ENCODE results near the gene RBMS3.
A peak's percentile ranks its signal among the peaks of the same experiment; 100 is the strongest.

RBMS3 gene

DNA sequence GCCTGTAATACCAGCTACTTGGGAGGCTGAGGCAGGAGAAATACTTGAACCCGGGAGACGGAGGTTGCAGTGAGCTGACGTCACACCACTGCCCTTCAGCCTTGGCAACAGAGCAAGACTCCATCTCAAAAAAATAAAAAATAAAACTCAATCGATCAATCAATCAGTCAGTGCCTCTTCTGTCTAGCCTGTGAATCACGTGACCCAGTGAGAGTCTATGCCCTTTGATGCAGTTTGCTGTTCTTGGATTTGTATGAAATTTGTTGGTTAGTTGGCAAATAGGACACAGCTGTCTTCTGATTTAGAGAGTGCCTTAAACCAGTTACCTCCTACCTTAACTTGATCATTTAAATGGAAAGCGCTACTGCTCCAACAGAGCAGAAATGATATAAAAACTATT, 3.6 kb upstream of the RBMS3 start:
- no peak for DNase-seq (ENCODE audit: low spot score)

DNA sequence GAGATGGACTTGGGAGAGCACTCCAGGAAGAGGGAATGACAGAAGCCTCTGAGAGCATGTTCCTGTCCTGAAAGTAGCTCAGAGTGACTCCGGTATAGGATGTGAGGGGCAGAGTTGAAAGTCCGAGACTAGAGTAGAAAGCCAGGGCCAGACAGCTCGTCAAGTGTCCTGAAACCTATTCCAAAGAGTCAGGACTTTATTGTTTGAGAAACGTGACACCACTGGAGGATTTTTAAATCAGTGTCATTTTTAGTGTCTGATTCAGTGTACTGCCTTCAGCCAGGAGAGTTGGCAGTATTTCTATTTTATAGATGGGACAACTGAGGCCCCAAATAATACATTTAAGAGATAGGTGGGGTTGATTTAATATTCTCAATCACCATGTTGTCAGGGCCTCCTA, 1.6 kb upstream of the RBMS3 start:
- DNase-seq (ENCODE audit: low spot score), result no peak

DNA sequence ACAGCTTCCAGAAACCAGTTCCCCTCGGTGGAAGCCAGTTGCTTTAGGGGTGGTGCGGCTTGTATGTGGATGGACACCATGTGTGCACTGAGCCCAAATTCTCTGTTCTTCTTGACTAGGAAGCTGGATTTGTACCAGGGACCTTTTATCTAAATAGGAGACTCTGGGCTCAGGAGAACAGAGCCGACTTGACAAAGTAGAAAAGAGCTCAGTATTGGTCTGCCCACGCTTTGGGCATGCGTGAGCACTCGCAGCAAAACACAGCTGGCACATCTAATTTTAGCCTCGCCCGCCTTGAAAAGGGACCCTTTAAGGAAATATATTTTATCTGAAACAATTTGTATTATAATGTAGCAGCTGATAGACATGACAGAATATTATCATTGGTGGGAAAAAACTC, 1.1 kb upstream of the RBMS3 start:
- peak; percentile 59 for DNase-seq (ENCODE audit: low spot score)

DNA sequence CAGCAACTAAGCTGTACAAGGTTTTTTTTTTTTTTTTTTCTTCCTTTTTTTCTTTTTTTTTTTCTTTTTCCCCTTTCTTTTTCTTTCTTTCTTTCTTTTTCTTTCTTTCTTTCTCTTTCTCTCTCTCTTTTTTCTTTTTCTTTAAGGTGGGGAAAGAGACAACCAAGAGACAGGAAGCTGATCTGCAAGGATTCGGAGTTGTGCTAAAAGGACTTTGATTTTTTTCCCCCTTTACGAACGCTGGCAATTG, 148 bp downstream of the RBMS3 start:
- DNase-seq (ENCODE audit: low spot score), result no peak

DNA sequence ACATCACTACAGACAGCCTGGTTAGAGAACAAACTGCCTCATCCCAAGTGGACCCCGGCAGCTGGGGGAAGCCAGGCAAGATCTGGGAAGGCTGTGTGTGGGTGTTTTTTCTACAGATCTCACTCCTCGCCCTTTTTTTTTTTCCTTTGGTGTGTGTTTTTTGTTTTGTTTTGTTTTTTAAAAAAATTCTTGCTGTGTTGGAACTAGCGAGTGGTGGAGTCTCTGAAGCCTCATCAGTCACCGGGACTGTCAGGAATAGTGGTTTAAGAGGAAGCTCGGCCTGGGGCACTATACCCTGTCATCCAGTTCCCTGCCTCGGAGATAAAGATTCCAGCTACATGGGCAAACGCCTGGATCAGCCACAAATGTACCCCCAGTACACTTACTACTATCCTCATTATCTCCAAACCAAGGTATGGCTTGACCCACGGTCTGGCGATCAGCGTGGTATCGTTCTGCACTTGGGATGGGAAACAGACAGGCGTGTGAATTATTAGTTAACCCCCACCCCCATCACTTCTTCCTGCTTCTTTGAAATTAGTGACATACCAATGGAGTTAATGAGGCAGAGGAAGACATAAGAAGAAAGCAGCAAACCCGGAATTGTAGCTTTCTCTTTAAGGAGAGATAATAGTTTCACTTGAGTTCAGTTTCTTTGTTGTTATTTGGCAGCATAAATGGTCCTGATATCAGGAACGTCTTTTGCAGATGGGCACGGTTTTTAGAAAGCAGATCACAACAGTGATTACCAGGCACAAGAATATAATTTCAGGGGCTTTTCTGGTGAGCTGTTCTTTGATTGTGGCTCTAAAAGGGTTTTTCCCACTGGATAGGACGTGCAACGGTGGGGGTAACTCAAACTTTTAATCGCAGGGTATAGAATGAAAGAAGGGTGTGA, 722 bp downstream of the RBMS3 start:
- DNase-seq (ENCODE audit: low spot score), result no peak

DNA sequence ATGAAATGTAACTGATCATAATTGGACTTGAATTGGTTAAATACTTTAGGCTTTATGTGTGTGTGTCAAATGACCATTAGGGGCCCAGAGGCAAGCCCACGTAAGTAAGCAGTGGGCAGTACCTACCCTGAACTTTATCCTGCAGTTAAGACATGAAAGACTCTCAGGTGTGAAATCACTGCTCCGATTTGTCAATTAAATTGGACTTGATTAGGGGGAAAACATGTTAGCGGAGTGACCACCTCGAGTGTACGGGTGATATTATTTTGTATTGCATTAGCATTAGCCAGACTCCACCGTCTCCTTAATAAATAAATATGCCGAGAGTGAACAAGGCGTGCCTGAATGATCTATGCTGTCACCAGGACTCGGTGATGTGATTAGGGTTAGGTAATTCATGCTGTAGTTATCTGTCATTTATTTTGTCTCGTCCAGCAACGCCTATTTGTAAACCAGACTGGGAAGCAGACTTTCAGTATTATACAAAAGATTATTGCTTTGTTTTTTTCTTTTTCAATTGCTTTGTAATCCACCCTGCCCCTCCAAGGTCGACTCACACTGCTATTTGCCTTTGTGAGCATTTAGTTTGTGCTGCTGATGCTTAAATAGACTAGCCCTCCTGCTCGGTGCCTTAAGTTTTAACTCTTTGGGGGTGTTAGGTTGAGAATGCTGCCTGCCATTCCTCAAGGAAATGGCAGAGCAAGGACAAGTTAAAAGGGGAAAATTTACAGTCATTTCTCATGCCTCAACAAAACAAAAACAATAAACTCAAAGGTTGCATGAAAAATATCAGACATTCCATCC, 1.8 kb downstream of the RBMS3 start:
- no peak for DNase-seq (ENCODE audit: low spot score)

DNA sequence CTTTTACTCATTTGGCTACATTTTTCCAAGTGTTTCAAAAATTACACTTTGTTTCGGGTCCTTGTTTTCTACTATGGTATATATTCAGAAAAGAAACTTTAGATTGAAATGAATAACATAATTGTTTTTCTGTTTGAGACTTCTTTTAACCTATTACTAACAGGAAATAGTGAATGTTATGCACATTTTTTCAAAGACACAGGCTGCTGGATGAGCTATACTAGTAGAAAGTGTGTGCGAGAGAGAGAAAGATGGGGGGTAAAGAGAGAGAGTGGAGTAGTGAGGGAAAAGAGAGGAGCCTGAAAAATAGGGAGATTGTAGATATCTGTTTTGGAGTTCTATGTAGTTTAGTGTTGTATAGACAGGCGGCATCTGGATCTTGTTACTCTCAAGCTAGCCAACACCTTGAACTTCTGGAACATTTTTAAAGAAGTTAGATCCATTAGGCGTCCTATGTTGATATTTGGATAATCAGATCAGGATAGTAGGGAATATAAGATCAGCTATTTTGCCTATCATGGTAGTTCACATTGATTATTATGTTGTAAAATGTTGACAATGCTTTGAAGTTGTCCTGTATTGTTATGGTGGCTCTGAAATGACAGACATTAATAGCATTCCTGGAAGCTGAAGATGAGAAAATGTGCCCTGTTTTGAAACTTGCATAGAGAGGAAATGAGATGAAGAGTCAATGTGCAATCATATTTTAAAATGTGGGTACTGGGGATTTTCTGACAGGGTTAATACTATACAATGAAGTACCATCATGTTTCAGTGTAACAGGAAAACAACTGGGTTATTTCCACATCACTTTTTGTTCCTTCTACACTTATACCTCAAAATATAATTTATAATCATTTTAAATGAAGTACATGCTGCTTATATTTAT, 2.6 kb downstream of the RBMS3 start:
- no peak for DNase-seq (ENCODE audit: low spot score)

DNA sequence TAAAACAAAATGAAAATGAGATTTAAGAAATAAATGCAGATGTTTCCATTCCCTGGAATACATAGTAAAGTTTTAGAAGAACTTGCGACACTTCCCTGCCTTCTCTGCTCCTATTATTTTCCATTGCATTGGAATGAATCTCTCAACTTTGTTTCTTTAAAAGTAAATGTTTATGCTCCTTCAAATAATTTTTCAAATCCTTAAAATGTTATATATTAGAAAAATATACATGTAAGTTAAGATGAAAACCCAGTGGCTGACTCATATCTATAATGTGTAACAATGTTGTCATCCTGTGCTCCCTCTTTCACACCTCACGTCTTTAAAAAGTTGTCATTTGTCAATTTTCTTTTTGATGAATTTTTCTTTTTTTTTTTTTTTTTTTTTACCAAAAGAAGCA, 3.6 kb downstream of the RBMS3 start:
- no peak for DNase-seq (ENCODE audit: low spot score)

DNA sequence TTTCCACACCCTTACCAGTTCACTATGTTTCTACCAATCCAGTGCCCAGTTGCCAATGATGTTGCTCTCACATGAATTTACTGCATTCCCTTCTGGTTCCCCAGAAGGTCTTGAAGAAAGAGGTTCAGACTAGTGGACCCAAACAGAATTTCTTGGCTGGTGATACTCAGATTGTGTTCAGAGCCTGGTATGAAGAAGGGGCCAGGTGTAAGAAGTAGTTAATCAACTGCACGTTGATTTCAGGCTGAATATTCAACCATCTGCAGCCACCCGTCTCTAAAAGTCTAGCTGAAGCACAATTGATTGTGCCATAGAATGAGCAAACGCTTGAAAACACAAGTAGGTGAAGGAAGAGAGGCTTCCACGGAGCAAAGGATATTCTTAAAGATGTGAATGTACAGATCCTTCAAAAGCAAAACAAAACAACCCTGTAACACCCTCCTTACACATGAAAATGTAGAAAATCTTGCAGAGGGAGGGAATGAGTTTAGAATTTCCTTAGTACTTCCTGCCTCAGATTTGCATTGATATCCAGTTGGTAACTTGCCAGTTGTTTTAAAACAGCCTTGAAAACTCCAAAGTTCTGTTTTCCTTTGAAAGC, 4.7 kb downstream of the RBMS3 start:
- no peak for DNase-seq (ENCODE audit: low spot score)

DNA sequence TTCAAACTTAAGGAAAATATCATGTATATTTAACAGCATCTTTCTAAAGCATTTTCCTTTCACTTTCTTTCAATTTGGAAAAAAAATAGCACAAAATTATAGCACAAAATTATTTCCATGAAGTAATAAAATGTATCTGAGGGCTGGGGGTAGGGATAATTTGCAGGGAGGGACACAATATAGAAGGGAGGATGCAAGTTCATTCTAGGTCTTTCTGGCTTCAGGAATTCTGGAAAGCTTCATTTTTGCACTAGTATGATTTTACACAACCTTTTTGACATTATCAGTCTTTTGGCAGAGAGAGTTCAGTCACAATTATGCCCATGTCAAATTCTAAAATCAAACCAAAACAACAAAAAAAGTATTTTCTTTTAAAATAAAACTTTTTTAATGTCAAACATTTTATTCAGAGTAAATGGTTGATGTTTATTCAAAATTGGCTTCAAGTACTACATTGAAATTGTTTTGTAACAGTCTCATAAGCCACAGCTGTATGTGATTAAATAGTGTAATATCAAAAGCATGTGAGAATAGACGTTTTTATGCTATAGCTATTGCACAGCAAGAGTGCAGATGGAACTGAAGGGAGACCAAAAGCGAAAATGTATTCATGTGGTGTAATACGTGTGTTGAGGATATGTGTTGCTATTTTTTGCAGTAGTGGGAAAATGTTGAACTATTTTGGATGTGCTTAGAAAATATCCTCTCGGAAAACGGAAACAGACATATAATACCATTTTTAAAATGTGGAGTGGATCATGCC, 5.8 kb downstream of the RBMS3 start:
- DNase-seq (ENCODE audit: low spot score), result no peak

DNA sequence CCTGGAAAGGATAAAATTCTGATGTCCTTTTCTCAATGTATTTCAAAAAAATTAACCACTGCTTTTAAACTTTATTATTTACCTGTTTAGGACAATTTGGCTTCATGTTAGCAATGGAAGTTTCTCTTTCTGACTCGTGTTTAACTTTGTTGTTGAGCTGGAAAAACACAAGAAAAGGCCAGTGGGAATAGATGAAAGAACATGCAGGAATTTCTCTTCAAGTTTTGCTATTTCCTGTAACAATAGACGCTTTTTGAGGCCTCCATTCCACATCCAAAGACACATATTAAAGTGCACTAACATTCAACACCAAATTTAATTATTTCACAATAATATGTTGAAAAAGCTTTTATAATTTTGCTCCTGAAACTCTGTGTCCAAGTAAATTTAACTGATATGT, 9.7 kb downstream of the RBMS3 start:
- no peak for DNase-seq (ENCODE audit: low spot score)

DNA sequence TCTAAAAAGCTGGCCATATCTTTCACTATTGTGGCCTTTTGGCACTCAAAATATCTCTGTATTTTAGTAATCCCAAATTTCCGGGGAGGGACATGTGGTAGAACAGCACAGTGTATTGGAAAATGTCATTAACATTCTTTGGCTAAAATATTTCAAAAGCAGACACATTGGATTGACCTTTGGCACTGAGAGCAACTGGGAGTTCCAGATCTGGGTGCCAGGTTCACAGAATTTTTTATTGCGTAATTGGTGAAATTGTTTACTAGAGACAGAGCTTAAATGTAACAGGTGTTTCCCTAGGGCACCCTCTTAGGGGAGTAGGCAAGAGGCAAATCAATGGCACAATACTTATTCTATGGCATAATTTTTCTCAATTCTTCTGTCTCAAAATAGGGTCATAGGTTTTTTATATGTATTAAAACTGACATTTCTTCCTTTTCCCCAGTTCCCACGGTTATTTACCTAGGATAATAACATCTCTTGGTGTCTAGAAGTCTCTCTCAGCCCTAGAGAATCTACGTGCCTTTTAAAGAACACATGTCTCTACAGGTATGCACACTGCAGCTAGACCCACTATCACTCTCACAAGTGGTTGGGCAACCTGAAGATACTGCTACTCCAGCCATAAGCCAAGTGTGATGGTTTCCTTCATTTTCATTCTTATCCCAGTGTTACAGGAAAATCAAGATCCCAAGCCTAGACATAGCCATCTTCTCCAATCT, 10.6 kb downstream of the RBMS3 start:
- no peak for DNase-seq (ENCODE audit: low spot score)

DNA sequence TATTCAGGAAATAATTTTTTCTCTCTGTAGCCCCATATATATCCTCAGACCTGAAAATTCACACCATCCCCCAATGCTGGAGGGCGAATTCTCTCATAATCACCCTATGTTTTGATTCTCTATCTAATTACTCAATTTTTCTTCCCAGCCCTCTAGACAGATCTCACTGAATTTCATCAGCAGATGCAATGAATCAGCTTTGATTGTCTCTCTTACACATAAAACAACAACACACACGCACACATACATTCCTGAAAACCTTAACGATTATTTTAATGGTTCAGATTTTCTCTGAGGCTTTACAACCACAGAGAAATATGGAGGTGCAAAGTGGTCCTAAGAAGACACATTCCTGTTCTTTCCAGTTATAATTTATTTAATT, 11.1 kb downstream of the RBMS3 start:
- DNase-seq (ENCODE audit: low spot score), result no peak

DNA sequence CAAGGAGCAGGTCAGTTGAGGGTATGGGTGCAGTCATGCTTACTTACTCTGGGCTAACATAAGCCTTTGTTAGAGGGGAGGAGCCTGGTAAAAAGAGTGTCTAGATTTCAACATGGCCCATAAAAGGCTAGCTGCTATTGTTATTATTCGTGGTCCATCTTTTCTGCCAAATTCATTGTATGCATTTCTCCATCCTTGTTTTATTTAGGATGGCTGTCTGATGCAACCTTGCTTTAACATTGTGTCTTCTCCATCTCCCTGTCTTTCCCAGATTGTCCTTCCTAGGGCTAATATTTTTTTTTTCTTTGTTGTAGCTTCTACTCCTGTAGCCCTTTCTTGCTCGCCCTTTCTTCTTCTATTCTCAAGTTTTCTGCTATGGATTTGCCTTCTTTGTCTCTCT, 12.6 kb downstream of the RBMS3 start:
- DNase-seq (ENCODE audit: low spot score), result no peak

DNA sequence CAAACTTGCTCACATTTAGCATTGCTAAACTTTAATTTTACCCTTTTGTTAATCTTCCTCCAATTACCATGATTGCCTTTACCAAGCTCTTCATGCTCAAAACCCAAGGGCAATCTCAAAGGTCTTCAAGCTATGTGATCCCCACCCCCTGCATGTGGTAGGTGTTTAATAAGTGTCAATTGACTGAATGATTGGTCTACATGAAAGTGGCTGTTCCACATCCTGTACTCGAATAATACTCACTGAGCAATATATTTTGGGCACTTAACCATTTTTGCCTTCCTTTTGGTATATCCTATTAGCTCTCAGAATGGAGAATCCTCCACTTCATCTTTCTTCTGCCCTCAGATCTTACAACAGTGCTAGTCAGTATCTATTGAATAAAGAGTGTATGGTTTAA, 17.1 kb downstream of the RBMS3 start:
- DNase-seq (ENCODE audit: low spot score), result no peak

DNA sequence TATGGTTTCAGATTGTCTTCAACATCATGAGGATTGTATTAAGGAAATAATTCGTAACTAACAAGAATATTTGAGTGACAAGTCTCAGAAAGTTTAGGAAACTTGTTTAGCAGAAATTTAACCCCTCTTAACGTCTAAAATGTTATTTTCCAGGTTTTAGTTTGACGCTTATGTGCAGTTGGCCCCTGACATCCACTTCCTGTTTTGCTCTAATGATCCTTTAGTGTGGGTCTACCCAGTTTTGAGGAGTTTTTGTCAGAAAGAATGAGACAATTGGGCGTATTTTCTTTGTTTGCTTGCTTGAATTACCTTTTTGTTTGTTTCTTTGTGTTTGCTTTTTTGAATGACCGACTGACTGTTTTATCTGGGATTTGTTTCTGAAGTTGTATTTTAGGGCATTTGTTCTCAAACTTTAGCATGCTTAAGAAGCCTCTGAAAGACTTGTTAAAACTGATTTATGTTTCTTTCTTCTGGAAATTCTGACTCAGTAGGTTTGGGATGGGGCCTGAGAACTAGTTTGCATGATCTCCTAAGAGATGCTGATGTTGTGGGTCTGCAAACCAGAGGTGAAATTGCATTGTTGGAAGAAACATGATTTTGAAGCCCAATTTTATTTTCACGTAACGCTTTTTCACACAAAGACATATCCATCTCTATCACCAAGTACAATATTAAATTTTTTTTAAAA, 20.6 kb downstream of the RBMS3 start:
- DNase-seq (ENCODE audit: low spot score), result no peak

DNA sequence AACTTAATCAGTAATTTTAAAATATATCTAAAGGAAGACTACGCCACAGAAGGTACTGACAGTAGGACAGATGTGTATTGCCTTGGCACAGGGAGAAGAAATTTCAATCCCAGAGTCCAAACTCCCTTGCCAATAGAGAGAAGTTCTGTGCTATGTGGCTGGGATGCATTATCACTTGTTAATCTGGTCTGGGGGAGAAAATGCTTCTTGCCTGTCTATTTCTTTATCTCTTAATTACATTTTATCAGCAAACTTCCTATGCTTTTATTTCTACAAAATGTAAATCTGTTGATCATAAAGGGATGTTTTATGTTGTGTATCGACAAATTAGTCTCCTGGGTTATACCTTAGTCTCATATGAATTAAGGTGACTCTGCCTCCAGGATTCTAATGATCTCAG, 21.7 kb downstream of the RBMS3 start:
- DNase-seq (ENCODE audit: low spot score), result no peak

DNA sequence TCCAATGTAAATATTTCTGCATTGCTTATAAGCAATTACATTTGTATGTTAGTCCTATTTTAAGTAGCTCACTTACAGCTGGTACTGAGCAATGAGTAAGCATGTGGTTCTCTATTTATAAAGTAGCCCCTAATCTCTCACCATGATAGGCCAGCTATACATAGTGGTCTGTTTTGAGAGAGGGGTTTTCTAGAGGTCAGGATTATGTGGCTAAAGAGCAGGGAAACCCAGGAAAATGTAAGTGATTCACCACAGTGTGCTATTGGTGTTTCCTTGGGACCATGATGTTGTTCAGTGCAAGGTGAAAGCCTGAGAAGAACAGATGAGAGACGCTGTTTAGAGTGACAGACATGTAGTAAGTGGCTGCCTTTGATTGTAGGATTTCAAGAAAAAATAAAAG, 26.4 kb downstream of the RBMS3 start:
- no peak for DNase-seq (ENCODE audit: low spot score)

DNA sequence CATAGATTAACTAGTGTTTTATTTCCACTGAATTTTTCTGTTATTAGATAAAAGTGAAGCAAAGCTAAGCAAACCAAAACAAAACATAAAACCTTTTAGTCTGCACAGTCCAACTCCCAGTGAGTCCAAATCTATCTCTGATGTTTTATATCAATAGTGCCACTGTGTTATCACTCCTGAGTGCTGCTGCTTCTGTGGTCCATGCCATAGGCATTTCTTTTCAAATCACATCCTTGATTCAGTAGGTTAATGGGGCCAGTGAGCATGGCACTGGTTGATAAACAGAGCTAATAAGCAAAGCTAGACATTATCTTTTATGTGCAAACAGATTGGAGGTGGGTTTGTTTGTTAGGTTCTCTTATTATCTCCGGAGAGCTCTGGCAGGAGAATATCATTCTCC, 30.0 kb downstream of the RBMS3 start:
- no peak for DNase-seq (ENCODE audit: low spot score)

DNA sequence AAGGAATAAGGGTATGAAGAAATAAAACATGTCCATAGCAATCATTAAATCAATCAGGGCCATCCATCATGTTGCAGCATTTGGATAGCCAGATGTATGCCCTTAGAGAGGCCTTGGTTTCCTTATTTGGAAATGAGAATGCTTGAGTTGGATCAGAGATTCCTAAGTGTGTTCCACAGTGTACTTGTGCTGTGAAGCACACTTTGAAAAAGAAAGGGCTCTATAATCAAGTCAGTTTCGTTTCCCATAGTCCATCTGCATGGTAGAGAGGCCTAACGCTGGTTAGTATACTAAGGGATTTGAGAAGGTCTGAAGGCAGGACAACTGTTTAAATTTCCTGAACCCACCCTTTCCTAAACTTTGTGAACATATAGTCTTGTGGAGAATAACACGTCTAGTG, 30.9 kb downstream of the RBMS3 start:
- no peak for DNase-seq (ENCODE audit: low spot score)
